WTC11 (cell line): ENCODE results near the gene DNAJC7. TPM values are rescaled to one million over a fixed set of nuclear protein-coding genes. Genes with fewer than 3 reads are reported as not detected.
A peak's percentile ranks its signal among the peaks of the same experiment; 100 is the strongest.

Source experiments
- ATAC-seq: fragments of 200-7000 bp; cut with Tn5 transposase; 2 replicates; pipeline ENCODE4 v1.10.0; 2021; ENCODE audit warnings: mild to moderate bottlenecking, moderate library complexity
- CTCF ChIA-PET: fragments of 300-600 bp; sonication (Branson Sonifier 250); formaldehyde crosslinking; loops from one replicate; lab custom pipeline; 2021; ENCODE audit warnings: antibody characterized with exemption; lab: Charles Lee
- POLR2A ChIA-PET: fragments of 350-600 bp; sonication (Branson Sonifier 250); formaldehyde crosslinking; loops from one replicate; lab custom pipeline; 2021; ENCODE audit warnings: antibody characterized with exemption; lab: Charles Lee
- DNase-seq: peaks from one replicate; pipeline ENCODE4 v3.0.0; 2021; ENCODE audit warnings: low spot score
- H3K27ac Mint-ChIP-seq: 2 replicates; pipeline ENCODE4 v1.8.0; 2021; ENCODE audit warnings: mixed read lengths
- H3K27me3 Mint-ChIP-seq: 2 replicates; pipeline ENCODE4 v1.8.0; 2021; ENCODE audit warnings: low read depth, mild to moderate bottlenecking, moderate library complexity, mixed read lengths
- H3K36me3 Mint-ChIP-seq: 2 replicates; pipeline ENCODE4 v1.8.0; 2021; ENCODE audit warnings: mixed read lengths
- H3K4me1 Mint-ChIP-seq: 2 replicates; pipeline ENCODE4 v1.8.0; 2022; ENCODE audit warnings: mixed read lengths
- H3K4me3 Mint-ChIP-seq: 2 replicates; pipeline ENCODE4 v1.8.0; 2021; ENCODE audit warnings: mild to moderate bottlenecking, moderate library complexity, mixed read lengths
- H3K9me3 Mint-ChIP-seq: 2 replicates; pipeline ENCODE4 v1.8.0; 2021; ENCODE audit warnings: mixed read lengths
- ATF1 ChIP-seq: sonication (generic); formaldehyde crosslinking; IDR thresholded peaks from 2 replicates; pipeline ENCODE4 v1.8.1; 2023; ENCODE audit warnings: mild to moderate bottlenecking, moderate library complexity, missing genetic modification reagents
- ATF6 ChIP-seq: sonication (generic); formaldehyde crosslinking; IDR thresholded peaks from 2 replicates; pipeline ENCODE4 v1.8.1; 2023; ENCODE audit warnings: mild to moderate bottlenecking, missing genetic modification reagents
- CBFB ChIP-seq: sonication (generic); formaldehyde crosslinking; IDR thresholded peaks from 2 replicates; pipeline ENCODE4 v1.8.1; 2022; ENCODE audit warnings: mild to moderate bottlenecking, low read depth, missing genetic modification reagents
- CDX4 ChIP-seq: fragments of 250-450 bp; sonication (Bioruptor Pico); IDR thresholded peaks from 2 replicates; pipeline ENCODE4 v1.9.0; 2021; ENCODE audit warnings: moderate library complexity, mild to moderate bottlenecking, inconsistent platforms, borderline replicate concordance
- FOXJ3 ChIP-seq: sonication (generic); formaldehyde crosslinking; IDR thresholded peaks from 2 replicates; pipeline ENCODE4 v1.9.0; 2021; ENCODE audit warnings: missing genetic modification reagents, mild to moderate bottlenecking, borderline replicate concordance
- GABPB1 ChIP-seq: sonication (generic); formaldehyde crosslinking; IDR thresholded peaks from 2 replicates; pipeline ENCODE4 v1.8.1; 2023; ENCODE audit warnings: mild to moderate bottlenecking, missing genetic modification reagents
- GRHL2 ChIP-seq: fragments of 250-450 bp; sonication (Bioruptor Pico); IDR thresholded peaks from 2 replicates; pipeline ENCODE4 v1.8.0; 2022; ENCODE audit warnings: mild to moderate bottlenecking, moderate library complexity; ENCODE audit not compliant: insufficient replicate concordance, severe bottlenecking
- HMGA2 ChIP-seq: fragments of 250-450 bp; sonication (Bioruptor Pico); IDR thresholded peaks from 2 replicates; pipeline ENCODE4 v1.4.0; 2021; ENCODE audit warnings: mild to moderate bottlenecking, moderate library complexity
- MYBL2 ChIP-seq: sonication (generic); formaldehyde crosslinking; IDR thresholded peaks from 2 replicates; pipeline ENCODE4 v1.8.1; 2023; ENCODE audit warnings: mild to moderate bottlenecking, moderate library complexity, missing genetic modification reagents
- NFE2L1 ChIP-seq: sonication (generic); formaldehyde crosslinking; IDR thresholded peaks from 2 replicates; pipeline ENCODE4 v1.8.1; 2023; ENCODE audit warnings: missing genetic modification reagents
- NR1H2 ChIP-seq: sonication (generic); formaldehyde crosslinking; IDR thresholded peaks from 2 replicates; pipeline ENCODE4 v1.9.0; 2021; ENCODE audit warnings: mild to moderate bottlenecking, moderate library complexity, missing genetic modification reagents
- PRRX2 ChIP-seq: fragments of 250-450 bp; sonication (Bioruptor Pico); IDR thresholded peaks from 2 replicates; pipeline ENCODE4 v1.8.0; 2021; ENCODE audit warnings: mild to moderate bottlenecking
- RELA ChIP-seq: sonication (generic); formaldehyde crosslinking; IDR thresholded peaks from 2 replicates; pipeline ENCODE4 v1.8.1; 2022; ENCODE audit warnings: missing genetic modification reagents, mild to moderate bottlenecking, borderline replicate concordance
- TCF7 ChIP-seq: sonication (generic); formaldehyde crosslinking; IDR thresholded peaks from 2 replicates; pipeline ENCODE4 v1.8.0; 2022; ENCODE audit warnings: mild to moderate bottlenecking, low read depth, missing genetic modification reagents, moderate library complexity
- TEAD1 ChIP-seq: sonication (generic); formaldehyde crosslinking; IDR thresholded peaks from 2 replicates; pipeline ENCODE4 v1.8.0; 2022; ENCODE audit warnings: mild to moderate bottlenecking, missing genetic modification reagents
- TP53 ChIP-seq: sonication (generic); formaldehyde crosslinking; IDR thresholded peaks from 2 replicates; pipeline ENCODE4 v1.8.1; 2023; ENCODE audit warnings: mild to moderate bottlenecking, missing genetic modification reagents
- ZBTB21 ChIP-seq: sonication (generic); formaldehyde crosslinking; IDR thresholded peaks from 2 replicates; pipeline ENCODE4 v1.8.1; 2023; ENCODE audit warnings: mild to moderate bottlenecking, missing genetic modification reagents, borderline replicate concordance
- ZNF138 ChIP-seq: sonication (generic); formaldehyde crosslinking; conservative IDR thresholded peaks from 2 replicates; pipeline ENCODE4 v1.8.1; 2022; ENCODE audit warnings: mild to moderate bottlenecking, moderate library complexity, missing genetic modification reagents
- ZNF396 ChIP-seq: fragments of 250-450 bp; sonication (Bioruptor Pico); IDR thresholded peaks from 2 replicates; pipeline ENCODE4 v1.8.0; 2021; ENCODE audit warnings: mild to moderate bottlenecking, moderate library complexity, borderline replicate concordance
- ZNF416 ChIP-seq: fragments of 250-450 bp; sonication (Bioruptor Pico); IDR thresholded peaks from 2 replicates; pipeline ENCODE4 v1.9.0; 2021; ENCODE audit warnings: mild to moderate bottlenecking, inconsistent platforms
- ZNF671 ChIP-seq: fragments of 250-450 bp; sonication (Bioruptor Pico); IDR thresholded peaks from 2 replicates; pipeline ENCODE4 v1.8.0; 2021; ENCODE audit warnings: mild to moderate bottlenecking
- total RNA-seq: library from RNA; stranded (reverse); gene quantifications from 3 replicates; pipeline ENCODE4 v1.2.3, GENCODE V29; 2021
- TF ChIP-seq, protein P1 (sequence below): sonication (generic); formaldehyde crosslinking; IDR thresholded peaks from 2 replicates; pipeline ENCODE4 v1.8.0; 2022; ENCODE audit warnings: mild to moderate bottlenecking, missing genetic modification reagents
- TF ChIP-seq, protein P2 (sequence below): sonication (generic); formaldehyde crosslinking; conservative IDR thresholded peaks from 2 replicates; pipeline ENCODE4 v1.8.1; 2022; ENCODE audit warnings: mild to moderate bottlenecking, missing genetic modification reagents
- TF ChIP-seq, protein P3 (sequence below): sonication (generic); formaldehyde crosslinking; IDR thresholded peaks from 2 replicates; pipeline ENCODE4 v1.8.1; 2022; ENCODE audit warnings: mild to moderate bottlenecking, moderate library complexity, missing genetic modification reagents

Gene DNAJC7
- total RNA-seq, 1 experiment from 2014 or later: 140 TPM

DNA sequence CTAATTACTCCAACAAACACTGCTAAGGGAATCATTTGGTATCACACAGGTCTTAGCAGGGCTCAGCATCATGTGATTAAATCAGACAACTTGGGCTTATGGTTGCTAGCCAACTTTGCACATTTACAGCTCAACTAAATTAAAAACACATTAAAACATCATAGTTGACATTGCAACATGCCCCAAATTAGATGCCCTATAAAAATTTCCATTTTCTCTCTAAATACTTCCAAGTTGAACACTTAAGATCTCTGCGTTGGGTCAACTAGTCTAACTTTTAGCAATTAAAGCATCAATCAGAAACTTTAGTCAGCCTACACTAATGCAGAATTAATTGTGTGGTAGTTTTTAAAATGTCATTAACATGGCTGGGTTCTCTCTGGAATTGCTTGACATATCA, 12.1 kb downstream of the DNAJC7 start:
- CTCF ChIA-PET: interaction anchor here (1.4 to 2.0 kb wide), 4 partner anchors 15 to 87 kb away, joined by 3 to 7 read pairs (median 4); partner anchors contain the start of genes ACLY and NKIRAS2
- no peak for ATAC-seq
- POLR2A ChIA-PET: interaction anchor here (0.6 kb wide), 1 partner anchor 599 kb away, joined by 3 read pairs; no protein-coding TSS in a partner anchor

GRCh38 chr17:42002792-42003301, 14.4 kb downstream of the DNAJC7 start:
- no peaks in the 10 kb centered on the region for H3K9me3 Mint-ChIP-seq
- no peak for ATAC-seq
- DNase-seq: no peak
- no peaks in the 10 kb centered on the region; the same call in 1 of the 2 replicates for H3K27me3 Mint-ChIP-seq
- H3K4me1 Mint-ChIP-seq: no peaks in the 10 kb centered on the region
- peak overlapping the region; percentile 51; the same call in 1 of the 2 replicates for H3K27ac Mint-ChIP-seq
- no peak overlapping the region for H3K4me3 Mint-ChIP-seq
- H3K36me3 Mint-ChIP-seq: peaks cover 46% of the 10 kb centered on the region
- ChIA-PET CTCF (interaction anchor here (0.7 kb wide), 2 partner anchors 22 to 43 kb away, joined by 3 read pairs; no protein-coding TSS in a partner anchor), POLR2A (no interaction called here)
- TF ChIP-seq ATF1 (CRISPR knock-in tag): no peak
- TF ChIP-seq GRHL2 (CRISPR knock-in tag): no peak
- no peak for TF ChIP-seq ZNF138 (CRISPR knock-in tag)
- TF ChIP-seq MYBL2 (CRISPR knock-in tag): no peak
- no peak for TF ChIP-seq ZNF416 (CRISPR knock-in tag)
- no peak for TF ChIP-seq TP53 (CRISPR knock-in tag)
- no peak for TF ChIP-seq CDX4 (CRISPR knock-in tag)
- no peak for TF ChIP-seq FOXJ3
- TF ChIP-seq ZNF671: no peak
- no peak for TF ChIP-seq NFE2L1 (CRISPR knock-in tag)
- TF ChIP-seq CBFB (CRISPR knock-in tag): no peak
- no peak for TF ChIP-seq TCF7 (CRISPR knock-in tag)
- TF ChIP-seq HMGA2 (CRISPR knock-in tag): no peak
- no peak for TF ChIP-seq GABPB1
- TF ChIP-seq NR1H2 (CRISPR knock-in tag): no peak
- no peak for TF ChIP-seq ZBTB21 (CRISPR knock-in tag)

More for the DNA sequence above, 12.1 kb downstream of the DNAJC7 start:
- H3K27me3 Mint-ChIP-seq: no peaks in the 10 kb centered on the region
- no peak for DNase-seq
- H3K36me3 Mint-ChIP-seq: peaks cover 41% of the 10 kb centered on the region
- H3K4me1 Mint-ChIP-seq: peaks cover 3% of the 10 kb centered on the region; the same call in 1 of the 2 replicates
- H3K4me3 Mint-ChIP-seq: no peak overlapping the region
- no peak for TF ChIP-seq RELA (CRISPR knock-in tag)
- TF ChIP-seq, protein P1, sequence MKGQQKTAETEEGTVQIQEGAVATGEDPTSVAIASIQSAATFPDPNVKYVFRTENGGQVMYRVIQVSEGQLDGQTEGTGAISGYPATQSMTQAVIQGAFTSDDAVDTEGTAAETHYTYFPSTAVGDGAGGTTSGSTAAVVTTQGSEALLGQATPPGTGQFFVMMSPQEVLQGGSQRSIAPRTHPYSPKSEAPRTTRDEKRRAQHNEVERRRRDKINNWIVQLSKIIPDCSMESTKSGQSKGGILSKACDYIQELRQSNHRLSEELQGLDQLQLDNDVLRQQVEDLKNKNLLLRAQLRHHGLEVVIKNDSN (CRISPR knock-in tag): no peak
- TF ChIP-seq NR1H2 (CRISPR knock-in tag): no peak
- no peak for TF ChIP-seq GRHL2 (CRISPR knock-in tag)
- H3K27ac Mint-ChIP-seq: peak overlapping the region; percentile 73
- H3K9me3 Mint-ChIP-seq: no peaks in the 10 kb centered on the region

DNA sequence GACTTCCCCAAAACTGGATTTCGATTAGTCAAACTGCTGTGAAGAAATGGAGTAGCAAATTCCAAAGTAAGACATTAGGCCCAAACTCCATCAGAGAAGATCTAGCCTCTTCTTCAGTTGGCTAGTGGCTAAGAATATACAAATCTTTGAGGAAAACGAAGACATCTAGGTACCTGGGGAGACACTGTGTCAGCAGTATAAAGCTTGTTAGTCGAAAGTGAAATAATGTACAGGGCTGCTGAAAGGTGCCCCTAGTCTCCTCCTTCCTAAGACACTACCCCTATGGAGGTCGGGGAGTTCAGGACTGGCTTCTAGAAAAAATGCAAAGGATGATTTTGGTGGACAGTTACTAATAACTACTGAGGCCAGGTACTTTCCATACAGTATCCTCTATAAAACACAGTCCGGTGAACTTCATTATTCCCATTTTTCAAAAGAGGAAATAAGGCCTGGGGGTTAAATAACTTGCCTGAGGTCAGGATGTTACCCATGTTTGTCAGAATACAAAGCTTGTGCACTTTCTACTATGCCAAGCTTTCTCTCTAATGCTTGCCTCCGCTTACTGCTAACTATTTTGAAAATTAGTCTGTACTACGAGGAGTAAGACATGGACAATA, 15.0 kb downstream of the DNAJC7 start:
- POLR2A ChIA-PET: no interaction called here
- Mint-ChIP-seq H3K27me3 (no peaks in the 10 kb centered on the region; the same call in 1 of the 2 replicates), H3K4me1 (no peaks in the 10 kb centered on the region), H3K9me3 (no peaks in the 10 kb centered on the region), H3K4me3 (no peak overlapping the region), H3K27ac (no peak overlapping the region), H3K36me3 (peaks cover 51% of the 10 kb centered on the region)
- no peak for TF ChIP-seq TP53 (CRISPR knock-in tag)
- no peak for TF ChIP-seq ATF6
- TF ChIP-seq, protein P2, sequence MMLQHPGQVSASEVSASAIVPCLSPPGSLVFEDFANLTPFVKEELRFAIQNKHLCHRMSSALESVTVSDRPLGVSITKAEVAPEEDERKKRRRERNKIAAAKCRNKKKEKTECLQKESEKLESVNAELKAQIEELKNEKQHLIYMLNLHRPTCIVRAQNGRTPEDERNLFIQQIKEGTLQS (CRISPR knock-in tag): no peak
- TF ChIP-seq TEAD1 (CRISPR knock-in tag): no peak
- TF ChIP-seq ZNF671: no peak
- no peak for TF ChIP-seq PRRX2 (CRISPR knock-in tag)
- TF ChIP-seq, protein P3, sequence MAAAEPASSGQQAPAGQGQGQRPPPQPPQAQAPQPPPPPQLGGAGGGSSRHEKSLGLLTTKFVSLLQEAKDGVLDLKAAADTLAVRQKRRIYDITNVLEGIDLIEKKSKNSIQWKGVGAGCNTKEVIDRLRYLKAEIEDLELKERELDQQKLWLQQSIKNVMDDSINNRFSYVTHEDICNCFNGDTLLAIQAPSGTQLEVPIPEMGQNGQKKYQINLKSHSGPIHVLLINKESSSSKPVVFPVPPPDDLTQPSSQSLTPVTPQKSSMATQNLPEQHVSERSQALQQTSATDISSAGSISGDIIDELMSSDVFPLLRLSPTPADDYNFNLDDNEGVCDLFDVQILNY (CRISPR knock-in tag): no peak
- TF ChIP-seq NR1H2 (CRISPR knock-in tag): no peak
- no peak for TF ChIP-seq ZNF396
- CTCF ChIA-PET: interaction anchor here (0.7 kb wide), 2 partner anchors 23 to 42 kb away, joined by 3 read pairs; no protein-coding TSS in a partner anchor
- ATAC-seq: no peak
- DNase-seq: no peak
